Measurements from ENCODE around the gene ACTC1.

DNA sequence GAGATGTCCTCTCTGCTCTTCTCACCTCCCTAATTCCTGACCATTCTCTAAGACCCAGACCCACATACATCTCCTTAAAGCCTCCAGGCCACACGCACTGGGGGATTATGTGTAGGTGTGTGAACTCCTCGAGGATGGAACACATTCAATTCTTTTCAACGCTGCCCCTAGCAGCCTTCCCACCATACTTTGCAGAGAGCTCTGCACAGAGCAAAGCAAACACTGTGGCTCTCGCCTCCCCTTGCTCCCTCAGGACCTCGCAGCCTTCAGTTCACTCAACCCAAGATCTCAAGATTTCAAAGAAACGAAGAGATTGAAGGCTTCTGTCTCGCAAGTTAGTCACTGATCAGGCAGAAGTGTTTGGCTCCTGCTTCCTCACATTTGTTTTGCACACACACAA is 6.0 kb downstream of the ACTC1 start:
- TF ChIP-seq, protein P1, sequence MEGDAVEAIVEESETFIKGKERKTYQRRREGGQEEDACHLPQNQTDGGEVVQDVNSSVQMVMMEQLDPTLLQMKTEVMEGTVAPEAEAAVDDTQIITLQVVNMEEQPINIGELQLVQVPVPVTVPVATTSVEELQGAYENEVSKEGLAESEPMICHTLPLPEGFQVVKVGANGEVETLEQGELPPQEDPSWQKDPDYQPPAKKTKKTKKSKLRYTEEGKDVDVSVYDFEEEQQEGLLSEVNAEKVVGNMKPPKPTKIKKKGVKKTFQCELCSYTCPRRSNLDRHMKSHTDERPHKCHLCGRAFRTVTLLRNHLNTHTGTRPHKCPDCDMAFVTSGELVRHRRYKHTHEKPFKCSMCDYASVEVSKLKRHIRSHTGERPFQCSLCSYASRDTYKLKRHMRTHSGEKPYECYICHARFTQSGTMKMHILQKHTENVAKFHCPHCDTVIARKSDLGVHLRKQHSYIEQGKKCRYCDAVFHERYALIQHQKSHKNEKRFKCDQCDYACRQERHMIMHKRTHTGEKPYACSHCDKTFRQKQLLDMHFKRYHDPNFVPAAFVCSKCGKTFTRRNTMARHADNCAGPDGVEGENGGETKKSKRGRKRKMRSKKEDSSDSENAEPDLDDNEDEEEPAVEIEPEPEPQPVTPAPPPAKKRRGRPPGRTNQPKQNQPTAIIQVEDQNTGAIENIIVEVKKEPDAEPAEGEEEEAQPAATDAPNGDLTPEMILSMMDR (IDR thresholded peaks at IDR 0.05), result no peak
- TF ChIP-seq POLR2A (IDR thresholded peaks at IDR 0.05), result no peak
